Common myeloid progenitor, CD34-positive (primary cell): Measurements from ENCODE around the gene HDAC4.
A peak's percentile ranks its signal among the peaks of the same experiment; 100 is the strongest.

Experiments used
- CTCF ChIA-PET: fragments of 350-600 bp; sonication (Branson Sonifier 250); formaldehyde crosslinking; loops from one replicate; lab custom pipeline; 2021; ENCODE audit warnings: antibody characterized with exemption; lab: Charles Lee
- POLR2A ChIA-PET: fragments of 350-600 bp; sonication (Branson Sonifier 250); formaldehyde crosslinking; loops from one replicate; lab custom pipeline; 2021; ENCODE audit warnings: antibody characterized with exemption; lab: Charles Lee
- DNase-seq, 3 donors: peaks; one replicate each; pipeline versions ENCODE4 v3.0.0 to v3.0.0-alpha.2; 2013
- H3K27ac ChIP-seq, 2 experiments: 1 replicate in 1 of 2; 2 replicates in 1 of 2; pipeline ENCODE4 v1.7.0; 2013; ENCODE audit warnings: inconsistent platforms in 2 of 2, low read length in 2 of 2, mild to moderate bottlenecking in 2 of 2, low read depth in 1 of 2, moderate library complexity in 1 of 2; ENCODE audit not compliant: severe bottlenecking in 2 of 2, insufficient read depth in 1 of 2, poor library complexity in 1 of 2
- H3K27me3 ChIP-seq, 5 experiments: replicated peaks in 2 of 5; 1 replicate in 3 of 5; 2 replicates in 2 of 5; pipeline versions ENCODE4 v1.6.1 to v1.7.0; 2013; ENCODE audit warnings: low read length in 4 of 5, mild to moderate bottlenecking in 2 of 5, moderate library complexity in 2 of 5, inconsistent platforms in 1 of 5; ENCODE audit not compliant: insufficient read depth in 5 of 5, control insufficient read depth in 4 of 5
- H3K36me3 ChIP-seq, 4 experiments: 1 replicate in 2 of 4; 2 replicates in 2 of 4; pipeline versions ENCODE4 v1.6.1 to v1.7.0; 2013; ENCODE audit warnings: low read length in 3 of 4, control low read depth in 1 of 4, mild to moderate bottlenecking in 1 of 4; ENCODE audit not compliant: control insufficient read depth in 4 of 4, insufficient read depth in 4 of 4
- H3K4me1 ChIP-seq, 4 experiments: 1 replicate in 3 of 4; 2 replicates in 1 of 4; pipeline versions ENCODE4 v1.6.1 to v1.7.1; 2013; ENCODE audit warnings: low read length in 3 of 4, mild to moderate bottlenecking in 3 of 4, control low read depth in 1 of 4, inconsistent platforms in 1 of 4, moderate library complexity in 1 of 4; ENCODE audit not compliant: control insufficient read depth in 4 of 4, insufficient read depth in 4 of 4; ENCODE audit errors: control extremely low read depth in 1 of 4
- H3K4me3 ChIP-seq, 7 experiments: 1 replicate in 4 of 7; 2 replicates in 3 of 7; pipeline versions ENCODE4 v1.5.1 to v1.7.0; 2013; ENCODE audit warnings: mild to moderate bottlenecking in 7 of 7, low read length in 6 of 7, moderate library complexity in 6 of 7, inconsistent platforms in 2 of 7, low read depth in 2 of 7, control low read depth in 1 of 7; ENCODE audit not compliant: insufficient read depth in 4 of 7, control insufficient read depth in 1 of 7; ENCODE audit errors: extremely low read depth in 1 of 7
- H3K9me3 ChIP-seq, 5 experiments: 1 replicate in 4 of 5; 2 replicates in 1 of 5; pipeline versions ENCODE4 v1.6.1 to v1.7.1; 2013; ENCODE audit warnings: low read length in 4 of 5, mild to moderate bottlenecking in 2 of 5, inconsistent platforms in 1 of 5, low read depth in 1 of 5, moderate library complexity in 1 of 5; ENCODE audit not compliant: control insufficient read depth in 4 of 5, insufficient read depth in 2 of 5; ENCODE audit errors: control extremely low read depth in 1 of 5
- WGBS: methylation state at CpG from one replicate; pipeline ENCODE4 v1.1.5; 2013; ENCODE audit not compliant: insufficient coverage; 5-methylcytosine and 5-hydroxymethylcytosine counted together

The HDAC4 gene

DNA sequence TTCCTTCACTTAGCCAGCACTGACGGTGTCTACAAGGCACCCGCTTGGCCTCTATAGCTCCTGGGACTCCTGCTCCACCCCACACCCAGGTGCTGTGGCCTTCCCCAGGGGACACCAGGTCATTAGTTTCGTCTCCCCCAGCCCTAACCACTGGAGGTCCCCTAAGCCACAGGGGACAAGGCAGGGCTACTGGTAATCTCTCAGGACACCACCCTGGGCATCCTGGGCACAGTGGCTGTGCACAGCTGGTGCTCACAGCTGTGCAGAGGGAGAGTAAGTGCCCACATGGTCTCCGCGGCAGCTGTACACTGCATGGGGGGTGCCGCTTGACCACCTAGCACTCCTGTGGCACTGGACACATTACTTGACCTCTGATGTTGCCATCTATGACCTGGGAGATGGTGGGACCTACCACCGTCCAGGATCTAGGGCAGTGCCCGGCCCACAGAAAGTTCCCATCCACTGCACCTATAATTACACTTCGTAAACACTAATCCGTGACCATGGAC is 134.0 kb downstream of the HDAC4 start:
- Histone ChIP-seq H3K9me3 (no peaks in the 10 kb centered on the region), H3K4me1 (peaks cover 16 to 63% (median 52%) of the 10 kb centered on the region in 4 experiments), H3K4me3 (peak overlapping the region in 5 of 7 experiments; percentile 54 to 65 (median 62)), H3K36me3 (no peaks in the 10 kb centered on the region), H3K27me3 (peaks cover 0 to 43% (median 4%) of the 10 kb centered on the region in 5 experiments), H3K27ac (no peak overlapping the region)
- WGBS, result 57% methylated on average over 9 of the region's 10 CpGs
- ChIA-PET CTCF (interaction anchor here (0.8 to 2.6 kb wide), 7 partner anchors 10 to 176 kb away, joined by 3 to 7 read pairs (median 3); no protein-coding TSS in a partner anchor), POLR2A (interaction anchor here (0.6 kb wide), 1 partner anchor 210 kb away, joined by 3 read pairs; no protein-coding TSS in a partner anchor)
- peak in 1 of 3 donors; percentile 40 for DNase-seq

DNA sequence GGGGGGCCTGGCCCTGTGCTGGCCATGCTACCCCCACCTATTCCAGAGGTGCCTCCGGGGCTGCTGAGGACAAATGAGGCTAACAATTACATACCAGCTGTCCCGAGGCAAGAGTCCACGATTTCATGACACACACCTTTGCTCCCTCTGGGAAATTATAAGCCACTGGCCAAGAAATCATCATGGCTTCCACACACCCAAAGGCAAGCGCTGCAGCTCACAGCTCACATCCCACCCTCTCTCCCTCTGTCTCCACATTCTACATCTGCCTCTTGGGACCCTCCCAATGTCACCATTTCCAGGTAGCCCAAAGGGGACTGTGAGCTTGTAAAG is 134.4 kb downstream of the HDAC4 start:
- WGBS, result 100% methylated on average over 3 of the region's 4 CpGs
- ChIA-PET POLR2A (interaction anchor here (0.6 kb wide), 1 partner anchor 211 kb away, joined by 3 read pairs; no protein-coding TSS in a partner anchor), CTCF (interaction anchor here (1.5 to 2.6 kb wide), 4 partner anchors 10 to 137 kb away, joined by 3 to 9 read pairs (median 5); no protein-coding TSS in a partner anchor)
- no peak for DNase-seq
- Histone ChIP-seq H3K4me3 (peak overlapping the region in 1 of 7 experiments; percentile 62), H3K9me3 (no peaks in the 10 kb centered on the region), H3K27ac (no peak overlapping the region), H3K36me3 (no peaks in the 10 kb centered on the region), H3K27me3 (peaks cover 0 to 38% (median 4%) of the 10 kb centered on the region in 5 experiments), H3K4me1 (peaks cover 16 to 63% (median 52%) of the 10 kb centered on the region in 4 experiments)

DNA sequence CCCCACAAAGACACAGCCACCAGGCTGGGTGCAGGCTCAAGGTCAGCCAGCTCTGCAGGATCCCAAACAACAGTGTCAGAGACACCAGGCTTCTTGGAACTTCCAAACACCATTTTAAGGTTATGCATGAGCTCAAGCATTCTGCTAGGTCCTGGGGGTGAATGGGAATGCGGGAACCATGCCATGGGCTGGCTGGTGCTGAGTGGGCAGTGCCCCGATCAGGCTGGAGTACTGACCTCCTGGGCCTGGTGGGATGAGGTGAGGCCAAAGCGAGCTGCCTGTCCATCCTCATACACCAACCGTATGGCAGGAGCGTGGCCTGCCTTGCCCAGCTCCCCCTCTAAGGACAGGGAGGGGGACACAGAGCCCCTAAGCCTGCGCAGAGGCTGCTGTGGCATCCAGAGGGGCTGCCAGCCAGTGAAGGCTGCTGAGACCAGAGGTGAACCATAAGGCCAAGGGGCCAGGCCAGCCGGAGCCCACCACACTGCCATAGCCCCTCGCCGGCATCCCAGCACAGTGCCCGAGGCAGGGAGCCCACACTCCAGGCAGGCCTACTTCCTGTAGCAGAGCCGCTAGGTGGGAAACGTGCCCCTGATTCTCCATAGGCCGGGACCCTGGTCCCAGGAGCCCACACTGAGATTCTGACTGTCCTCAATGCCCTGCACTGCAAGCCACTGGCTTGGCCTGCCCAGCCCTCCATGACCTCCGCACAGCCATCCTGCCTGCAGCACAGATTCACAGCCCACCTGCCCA is 135.0 kb downstream of the HDAC4 start:
- Histone ChIP-seq H3K4me3 (no peak overlapping the region), H3K27ac (no peak overlapping the region), H3K9me3 (no peaks in the 10 kb centered on the region), H3K4me1 (peaks cover 16 to 63% (median 52%) of the 10 kb centered on the region in 4 experiments), H3K27me3 (peaks cover 0 to 34% (median 4%) of the 10 kb centered on the region in 5 experiments), H3K36me3 (no peaks in the 10 kb centered on the region)
- no peak for DNase-seq
- WGBS, result 94% methylated on average over 14 of the region's 14 CpGs
- ChIA-PET CTCF (interaction anchor here (1.9 to 2.6 kb wide), 2 partner anchors 11 to 12 kb away, joined by 7 to 9 read pairs; no protein-coding TSS in a partner anchor), POLR2A (no interaction called here)

DNA sequence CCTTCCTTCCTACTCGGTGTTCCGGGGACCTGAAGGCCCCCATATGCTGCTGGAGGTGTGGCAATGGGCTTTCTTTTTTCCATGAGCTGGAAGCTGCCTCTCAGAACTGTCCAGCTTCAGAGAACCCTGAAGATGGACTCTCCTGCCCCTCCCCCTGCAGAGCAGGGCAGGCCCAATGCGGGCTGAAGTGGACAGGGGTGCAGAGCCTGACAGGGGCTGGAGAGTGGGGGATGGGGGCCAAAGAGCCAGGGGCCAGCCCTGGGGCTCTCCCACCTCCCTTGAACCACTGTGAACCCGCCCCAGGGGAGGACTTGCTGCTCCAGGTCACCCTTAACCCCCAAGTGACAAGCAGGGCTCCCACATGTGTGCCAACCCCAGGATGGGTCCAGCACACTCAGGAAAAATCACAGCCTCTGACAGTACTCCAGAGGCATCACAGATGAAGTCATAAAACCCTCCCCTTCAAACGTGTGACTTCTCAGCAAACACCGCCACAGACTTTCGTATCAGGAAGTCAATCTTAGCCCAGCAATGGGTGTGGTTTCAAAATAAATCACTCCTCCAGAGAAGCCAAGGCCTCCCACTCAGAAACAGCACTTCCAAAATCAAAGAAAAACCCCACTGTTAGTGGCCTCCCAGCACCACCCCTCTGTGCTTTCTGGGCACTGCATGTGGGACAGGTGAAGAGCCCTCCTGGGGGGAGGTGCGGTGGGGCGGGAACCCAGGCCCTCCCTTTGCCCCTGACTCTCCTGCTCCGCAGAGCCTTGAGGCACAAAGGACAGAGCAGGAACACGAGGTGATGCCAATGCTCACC is 135.8 kb downstream of the HDAC4 start:
- Histone ChIP-seq H3K9me3 (no peaks in the 10 kb centered on the region), H3K4me1 (peaks cover 16 to 68% (median 54%) of the 10 kb centered on the region in 4 experiments), H3K27me3 (peaks cover 0 to 31% (median 4%) of the 10 kb centered on the region in 5 experiments), H3K36me3 (no peaks in the 10 kb centered on the region), H3K4me3 (peak overlapping the region in 1 of 7 experiments; percentile 18), H3K27ac (no peak overlapping the region)
- WGBS, result 36% methylated on average over 3 of the region's 11 CpGs
- ChIA-PET POLR2A (no interaction called here), CTCF (interaction anchor here (0.6 to 1.9 kb wide), 2 partner anchors 12 to 64 kb away, joined by 3 to 9 read pairs; no protein-coding TSS in a partner anchor)
- peak; percentile 40 to 75 (median 70) for DNase-seq

DNA sequence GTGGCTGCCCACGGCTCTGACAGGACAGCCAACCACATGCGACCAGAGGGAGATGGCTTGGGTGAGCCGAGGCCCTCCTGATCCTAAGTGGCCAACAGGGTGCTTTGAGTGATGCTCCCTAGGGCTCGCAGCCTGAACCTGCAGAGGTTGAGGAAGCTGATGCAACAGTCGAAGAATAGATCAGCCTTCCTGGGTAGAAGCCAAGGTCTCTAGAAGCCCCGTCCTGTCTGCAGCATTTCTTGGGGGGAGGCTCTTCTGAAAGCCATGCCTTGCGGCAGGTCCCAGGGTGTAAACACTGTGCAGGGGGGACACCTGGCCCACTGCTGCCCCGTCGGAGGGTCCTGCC is 136.4 kb downstream of the HDAC4 start:
- 68% methylated on average over 7 of the region's 9 CpGs for WGBS

DNA sequence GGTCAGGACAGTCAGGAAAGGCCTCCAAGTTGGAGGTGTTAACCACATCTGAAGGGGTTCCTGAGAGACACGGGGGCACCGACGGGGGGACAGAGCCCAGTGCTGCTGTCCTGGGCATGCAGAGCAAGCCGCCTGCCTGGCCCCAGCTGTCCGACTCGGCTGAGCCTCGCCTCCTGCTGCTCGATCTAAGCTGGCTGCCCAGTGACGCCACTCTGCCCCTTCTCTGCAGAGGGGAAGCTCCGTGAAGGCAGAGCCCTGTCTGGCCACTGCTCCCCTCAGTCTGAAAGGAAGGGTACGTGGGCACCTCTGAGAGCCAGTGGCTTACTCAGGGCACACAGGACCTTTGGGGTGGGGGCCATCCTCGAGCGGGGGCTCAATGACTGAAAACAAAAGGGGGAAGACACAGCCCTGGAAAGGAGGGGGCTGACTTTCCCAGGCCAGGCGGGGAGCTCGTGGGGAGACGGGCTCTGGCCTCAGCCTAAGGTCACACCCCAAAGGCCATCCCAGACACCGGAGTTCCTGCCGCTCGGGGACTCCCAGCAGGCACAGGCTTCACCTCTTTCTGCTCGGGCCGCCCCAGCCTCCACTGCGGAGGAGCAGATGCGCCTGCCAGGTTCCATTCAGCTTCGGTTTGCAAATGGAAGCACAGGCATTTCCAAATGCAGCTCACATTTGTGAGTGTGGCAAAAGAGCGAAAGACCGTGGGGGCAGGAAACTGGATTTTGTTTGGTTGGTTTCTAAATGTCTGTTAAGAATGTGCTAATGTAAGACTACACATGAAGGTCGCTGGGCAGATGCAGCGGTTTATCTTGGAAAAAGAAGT is 136.9 kb downstream of the HDAC4 start:
- 96% methylated on average over 28 of the region's 28 CpGs for WGBS
- Histone ChIP-seq H3K36me3 (no peaks in the 10 kb centered on the region), H3K9me3 (peaks cover 0 to under 1% (median 0%) of the 10 kb centered on the region in 5 experiments), H3K27ac (no peak overlapping the region), H3K4me3 (no peak overlapping the region), H3K4me1 (peaks cover 17 to 68% (median 57%) of the 10 kb centered on the region in 4 experiments), H3K27me3 (peaks cover 0 to 28% (median 4%) of the 10 kb centered on the region in 5 experiments)
- no peak for DNase-seq
- ChIA-PET CTCF (no interaction called here), POLR2A (no interaction called here)

More for the DNA sequence above, 136.4 kb downstream of the HDAC4 start:
- CTCF ChIA-PET, result interaction anchor here (0.6 to 1.9 kb wide), 2 partner anchors 11 to 63 kb away, joined by 3 to 9 read pairs; no protein-coding TSS in a partner anchor
- peak in 2 of 3 donors; percentile 50 to 52 for DNase-seq
- no peaks in the 10 kb centered on the region for H3K36me3 ChIP-seq
- H3K9me3 ChIP-seq, result no peaks in the 10 kb centered on the region
- POLR2A ChIA-PET, result no interaction called here
- H3K4me3 ChIP-seq, result peak overlapping the region in 1 of 7 experiments; percentile 18
- peaks cover 0 to 28% (median 4%) of the 10 kb centered on the region in 5 experiments for H3K27me3 ChIP-seq
- no peak overlapping the region for H3K27ac ChIP-seq
- peaks cover 16 to 68% (median 59%) of the 10 kb centered on the region in 4 experiments for H3K4me1 ChIP-seq
